PFSK-1 (cell line): ENCODE measurements around the gene SSU72.

Source experiments
- FOXP2 ChIP-seq: optimal IDR thresholded peaks from 2 replicates; pipeline ENCODE3; 2011; ENCODE audit warnings: borderline replicate concordance, control low read depth, inconsistent platforms; ENCODE audit not compliant: insufficient read depth; ENCODE audit errors: extremely low read length, extremely low read depth
- POLR2AphosphoS5 ChIP-seq: IDR thresholded peaks from 2 replicates; pipeline ENCODE4 v1.6.1; 2012; ENCODE audit warnings: low read depth, mild to moderate bottlenecking, control low read depth, low read length, moderate library complexity
- REST ChIP-seq, 2 experiments: IDR thresholded peaks; 2 replicates each; pipeline versions ENCODE4 v1.6.1 to v1.8.0; 2011 to 2012; ENCODE audit warnings: low read depth in 2 of 2, low read length in 2 of 2, control low read depth in 1 of 2, inconsistent platforms in 1 of 2, mild to moderate bottlenecking in 1 of 2, moderate library complexity in 1 of 2; ENCODE audit not compliant: insufficient read depth in 1 of 2
- SIN3A ChIP-seq: IDR thresholded peaks from 2 replicates; pipeline ENCODE4 v1.6.1; 2012; ENCODE audit warnings: mild to moderate bottlenecking, low read length, moderate library complexity, borderline replicate concordance; ENCODE audit not compliant: insufficient read depth
- TAF1 ChIP-seq: IDR thresholded peaks from 2 replicates; pipeline ENCODE4 v1.6.1; 2012; ENCODE audit warnings: low read length, control low read depth, borderline replicate concordance; ENCODE audit not compliant: insufficient read depth

The SSU72 gene

GRCh38 chr1:1553821-1554494, 20.7 kb downstream of the SSU72 start:
- TF ChIP-seq POLR2AphosphoS5 (no peak), SIN3A (no peak), FOXP2 (no peak), REST (IDR thresholded peaks at IDR 0.05; ENCODE audit: insufficient read depth in 1 of 2, low read depth in 2 of 2, low read length in 2 of 2) (no peak), TAF1 (no peak)

- TF ChIP-seq REST (IDR thresholded peaks at IDR 0.05; ENCODE audit: insufficient read depth in 1 of 2, low read depth in 2 of 2, low read length in 2 of 2): no peak
- TF ChIP-seq SIN3A: no peak
- TF ChIP-seq POLR2AphosphoS5: no peak
- TF ChIP-seq TAF1: no peak
- no peak for TF ChIP-seq FOXP2
Observed at GRCh38 chr1:1552263-1552639, 22.4 kb downstream of the SSU72 start.

GRCh38 chr1:1551524-1552262, 23.0 kb downstream of the SSU72 start:
- no peak for TF ChIP-seq POLR2AphosphoS5
- TF ChIP-seq TAF1: no peak

GRCh38 chr1:1550591-1551432, 23.9 kb downstream of the SSU72 start:
- TF ChIP-seq FOXP2: no peak
- no peak for TF ChIP-seq SIN3A
- no peak for TF ChIP-seq POLR2AphosphoS5
- no peak for TF ChIP-seq TAF1
- no peak for TF ChIP-seq REST (IDR thresholded peaks at IDR 0.05; ENCODE audit: insufficient read depth in 1 of 2, low read depth in 2 of 2, low read length in 2 of 2)

- TF ChIP-seq FOXP2: no peak
- TF ChIP-seq REST (IDR thresholded peaks at IDR 0.05; ENCODE audit: insufficient read depth in 1 of 2, low read depth in 2 of 2, low read length in 2 of 2): no peak
- TF ChIP-seq SIN3A: no peak
- TF ChIP-seq POLR2AphosphoS5: no peak
- TF ChIP-seq TAF1: no peak
Observed at GRCh38 chr1:1550087-1550486, 24.6 kb downstream of the SSU72 start.
